ENCODE measurements around the gene ST8SIA5. TPM values are rescaled to one million over a fixed set of nuclear protein-coding genes. Genes with fewer than 3 reads are reported as not detected.

Gene ST8SIA5
- total RNA-seq, 2 donors from 2014 or later: 0.14 TPM; not detected in 1

GRCh38 chr18:46672062-46672970 is 84.5 kb downstream of the ST8SIA5 start:
- DNase-seq (ENCODE audit: low spot score) (no peak), ATAC-seq (ENCODE audit: insufficient number of reproducible peaks, low FRiP score, low read depth) (no peak)
- no peak overlapping the region for H3K4me3 ChIP-seq
- H3K27me3 ChIP-seq (replicated peaks; ENCODE audit: insufficient read depth): no peaks in the 10 kb centered on the region
- no peak for TF ChIP-seq CTCF (IDR thresholded peaks at IDR 0.05)
- no peaks in the 10 kb centered on the region for H3K4me1 ChIP-seq (ENCODE audit: control insufficient read depth in 1 of 2, low read depth in 2 of 2)
- H3K27ac ChIP-seq: no peak overlapping the region
- H3K9me3 ChIP-seq: no peaks in the 10 kb centered on the region
- H3K36me3 ChIP-seq: no peaks in the 10 kb centered on the region

GRCh38 chr18:46668694-46669093 is 88.2 kb downstream of the ST8SIA5 start:
- no peak for TF ChIP-seq CTCF (IDR thresholded peaks at IDR 0.05)
- no peak for ATAC-seq (ENCODE audit: insufficient number of reproducible peaks, low FRiP score, low read depth)
- H3K27ac ChIP-seq: no peak overlapping the region
- DNase-seq (ENCODE audit: low spot score): no peak
- no peaks in the 10 kb centered on the region for H3K36me3 ChIP-seq
- H3K9me3 ChIP-seq: no peaks in the 10 kb centered on the region
- no peaks in the 10 kb centered on the region for H3K4me1 ChIP-seq (ENCODE audit: control insufficient read depth in 1 of 2, low read depth in 2 of 2)
- H3K27me3 ChIP-seq (replicated peaks; ENCODE audit: insufficient read depth): no peaks in the 10 kb centered on the region
- H3K4me3 ChIP-seq: no peak overlapping the region

GRCh38 chr18:46668135-46668534 is 88.7 kb downstream of the ST8SIA5 start:
- no peak for TF ChIP-seq CTCF (IDR thresholded peaks at IDR 0.05)
- Histone ChIP-seq H3K4me1 (ENCODE audit: control insufficient read depth in 1 of 2, low read depth in 2 of 2) (no peaks in the 10 kb centered on the region), H3K27ac (no peak overlapping the region), H3K27me3 (replicated peaks; ENCODE audit: insufficient read depth) (no peaks in the 10 kb centered on the region), H3K9me3 (no peaks in the 10 kb centered on the region), H3K36me3 (no peaks in the 10 kb centered on the region), H3K4me3 (no peak overlapping the region)
- ATAC-seq (ENCODE audit: insufficient number of reproducible peaks, low FRiP score, low read depth) (no peak), DNase-seq (ENCODE audit: low spot score) (no peak)

GRCh38 chr18:46663539-46663938 is 93.3 kb downstream of the ST8SIA5 start:
- H3K4me1 ChIP-seq (ENCODE audit: control insufficient read depth in 1 of 2, low read depth in 2 of 2): no peaks in the 10 kb centered on the region
- no peak for TF ChIP-seq CTCF (IDR thresholded peaks at IDR 0.05)
- no peak overlapping the region for H3K4me3 ChIP-seq
- H3K9me3 ChIP-seq: no peaks in the 10 kb centered on the region
- no peaks in the 10 kb centered on the region for H3K36me3 ChIP-seq
- DNase-seq (ENCODE audit: low spot score) (no peak), ATAC-seq (ENCODE audit: insufficient number of reproducible peaks, low FRiP score, low read depth) (no peak)
- no peaks in the 10 kb centered on the region for H3K27me3 ChIP-seq (replicated peaks; ENCODE audit: insufficient read depth)
- H3K27ac ChIP-seq: no peak overlapping the region

GRCh38 chr18:46660957-46661749 is 95.7 kb downstream of the ST8SIA5 start:
- Histone ChIP-seq H3K4me1 (ENCODE audit: control insufficient read depth in 1 of 2, low read depth in 2 of 2) (no peaks in the 10 kb centered on the region), H3K27me3 (replicated peaks; ENCODE audit: insufficient read depth) (no peaks in the 10 kb centered on the region), H3K36me3 (no peaks in the 10 kb centered on the region), H3K9me3 (no peaks in the 10 kb centered on the region), H3K4me3 (no peak overlapping the region), H3K27ac (no peak overlapping the region)
- ATAC-seq (ENCODE audit: insufficient number of reproducible peaks, low FRiP score, low read depth): no peak
- no peak for DNase-seq (ENCODE audit: low spot score)
- no peak for TF ChIP-seq CTCF (IDR thresholded peaks at IDR 0.05)
